K562 (cell line): Measurements from ENCODE around the gene TMEM184A. TPM values are rescaled to one million over a fixed set of nuclear protein-coding genes. Genes with fewer than 3 reads are reported as not detected.

Experiments used
- ARID2 ChIP-seq: fragments of 450-650 bp; IDR thresholded peaks from 2 replicates; pipeline ENCODE4 v1.6.1; 2017; ENCODE audit warnings: antibody characterized with exemption, mild to moderate bottlenecking
- CC2D1A ChIP-seq: fragments of 450-650 bp; IDR thresholded peaks from 2 replicates; pipeline ENCODE4 v1.6.1; 2017; ENCODE audit warnings: mild to moderate bottlenecking
- CEBPG ChIP-seq, 3 experiments: fragments of 200-800 bp in 1 of 3; sonication (Bioruptor generic) in 1 of 3; sonication (generic) in 1 of 3; formaldehyde crosslinking in 1 of 3; IDR thresholded peaks in 2 of 3; conservative IDR thresholded peaks in 1 of 3; 2 replicates each; pipeline versions ENCODE4 v1.6.1 to v1.8.0; 2016 to 2022; ENCODE audit warnings: missing compliant biosample characterization in 2 of 3, missing genetic modification characterization in 2 of 3, mild to moderate bottlenecking in 1 of 3, missing genetic modification reagents in 1 of 3
- FIP1L1 ChIP-seq: fragments of 200-400 bp; formaldehyde crosslinking; IDR thresholded peaks from 2 replicates; pipeline ENCODE4 v1.6.1; 2018; ENCODE audit warnings: mild to moderate bottlenecking, low read depth, low read length; ENCODE audit not compliant: poor library complexity, severe bottlenecking
- GTF2A2 ChIP-seq: IDR thresholded peaks from 2 replicates; pipeline ENCODE4 v1.6.1; 2016; ENCODE audit warnings: mild to moderate bottlenecking, missing genetic modification characterization, missing compliant biosample characterization
- HNRNPH1 ChIP-seq: fragments of 200-400 bp; formaldehyde crosslinking; optimal IDR thresholded peaks from 2 replicates; pipeline ENCODE3; 2017; ENCODE audit warnings: low read depth, mild to moderate bottlenecking, low read length, moderate library complexity
- KAT2B ChIP-seq: IDR thresholded peaks from one replicate; pipeline ENCODE4 v1.6.1; 2012; ENCODE audit warnings: low read depth, mild to moderate bottlenecking, control low read depth, inconsistent platforms, low read length, moderate library complexity
- PHB ChIP-seq: fragments of 250-450 bp; sonication (Bioruptor Pico); IDR thresholded peaks from 2 replicates; pipeline ENCODE4 v1.5.0; 2021
- RBBP5 ChIP-seq: fragments of 200-600 bp; sonication (generic); IDR thresholded peaks from 2 replicates; pipeline ENCODE4 v1.6.1; 2012; ENCODE audit warnings: borderline replicate concordance, mild to moderate bottlenecking, low read length, control low read depth, inconsistent platforms; ENCODE audit not compliant: insufficient read depth, poor library complexity, severe bottlenecking
- RBM14 ChIP-seq: fragments of 200-400 bp; formaldehyde crosslinking; IDR thresholded peaks from 2 replicates; pipeline ENCODE4 v1.6.1; 2018; ENCODE audit warnings: low read depth, mild to moderate bottlenecking, low read length, moderate library complexity, borderline replicate concordance; ENCODE audit not compliant: insufficient read depth
- RBM17 ChIP-seq: fragments of 200-400 bp; formaldehyde crosslinking; IDR thresholded peaks from 2 replicates; pipeline ENCODE4 v1.6.1; 2017; ENCODE audit warnings: low read depth, mild to moderate bottlenecking, low read length, borderline replicate concordance
- RCOR1 ChIP-seq, 2 experiments: IDR thresholded peaks; 2 replicates each; pipeline ENCODE4 v1.6.1; 2012; ENCODE audit warnings: low read depth in 2 of 2, low read length in 2 of 2, borderline replicate concordance in 1 of 2, improper control_type of control experiment in 1 of 2
- SIX5 ChIP-seq, 2 experiments: IDR thresholded peaks; 2 replicates each; pipeline ENCODE4 v1.6.1; 2011; ENCODE audit warnings: low read length in 2 of 2, borderline replicate concordance in 1 of 2, low read depth in 1 of 2, mild to moderate bottlenecking in 1 of 2, moderate library complexity in 1 of 2; ENCODE audit not compliant: insufficient read depth in 1 of 2
- SMARCA5 ChIP-seq: fragments of 450-650 bp; IDR thresholded peaks from 2 replicates; pipeline ENCODE4 v1.6.1; 2016
- SNIP1 ChIP-seq: fragments of 450-650 bp; IDR thresholded peaks from 2 replicates; pipeline ENCODE4 v1.7.1; 2017; ENCODE audit warnings: low read depth, mild to moderate bottlenecking
- SP2 ChIP-seq: IDR thresholded peaks from 2 replicates; pipeline ENCODE4 v1.6.1; 2011; ENCODE audit warnings: mild to moderate bottlenecking, low read depth, low read length, moderate library complexity; ENCODE audit not compliant: poor library complexity, severe bottlenecking; ENCODE audit errors: extremely low read depth
- TAF7 ChIP-seq: fragments of 450-650 bp; IDR thresholded peaks from 2 replicates; pipeline ENCODE4 v1.6.1; 2016; ENCODE audit warnings: missing genetic modification characterization, missing compliant biosample characterization
- USF2 ChIP-seq: sonication (generic); formaldehyde crosslinking; IDR thresholded peaks from 2 replicates; pipeline ENCODE4 v1.5.0; 2020; ENCODE audit warnings: missing genetic modification reagents
- XRCC5 ChIP-seq: fragments of 200-400 bp; formaldehyde crosslinking; IDR thresholded peaks from 2 replicates; pipeline ENCODE4 v1.6.1; 2017; ENCODE audit warnings: low read depth, mild to moderate bottlenecking, low read length
- ZNF239 ChIP-seq: fragments of 250-450 bp; sonication (Bioruptor Pico); IDR thresholded peaks from 2 replicates; pipeline ENCODE4 v1.4.0; 2020; ENCODE audit warnings: mild to moderate bottlenecking
- ZNF3 ChIP-seq: fragments of 250-450 bp; sonication (Bioruptor Pico); IDR thresholded peaks from 2 replicates; pipeline ENCODE4 v1.5.0; 2021; ENCODE audit warnings: mild to moderate bottlenecking, moderate library complexity
- ZNF740 ChIP-seq, 3 experiments: fragments of 200-800 bp in 1 of 3; sonication (Bioruptor generic) in 1 of 3; sonication (generic) in 1 of 3; formaldehyde crosslinking in 1 of 3; IDR thresholded peaks; 2 replicates each; pipeline versions ENCODE4 v1.6.1 to v1.8.0; 2016 to 2022; ENCODE audit warnings: mild to moderate bottlenecking in 2 of 3, missing compliant biosample characterization in 2 of 3, missing genetic modification characterization in 2 of 3, missing genetic modification reagents in 1 of 3
- polyA plus RNA-seq, 8 experiments: library from polyadenylated mRNA; depleted of rRNA in 4 of 8; stranded (reverse) in 5 of 8; unstranded in 3 of 8; fragments of >200 nt; fragmentation: Nextera tagmentation in 2 of 8; fragmentation: Illumina TruSeq in 1 of 8; extraction: Ambion mirVana in 2 of 8; extraction: Trizol in 1 of 8; gene quantifications; 2 replicates each; pipeline versions ENCODE4 v1.2.1 to v1.2.3, GENCODE V29; 2011 to 2014; ENCODE audit warnings: inconsistent platforms in 1 of 8, missing spikeins in 1 of 8
- total RNA-seq, 7 experiments: library from RNA; depleted of rRNA in 6 of 7; stranded (reverse); fragments of >200 nt in 6 of 7; fragmentation: Illumina TruSeq in 2 of 7; extraction: Trizol in 2 of 7; gene quantifications; 2 replicates each; pipeline versions ENCODE4 v1.2.1 to v1.2.3, GENCODE V29; 2011 to 2021; ENCODE audit warnings: low replicate concordance in 1 of 7
- TF ChIP-seq, protein P1 (sequence below), 2 experiments: fragments of 450-650 bp; conservative IDR thresholded peaks; 2 replicates each; pipeline ENCODE4 v1.6.1; 2017; ENCODE audit warnings: mild to moderate bottlenecking in 2 of 2, moderate library complexity in 2 of 2

TMEM184A gene
- total and polyA plus RNA-seq, 9 of the 15 experiments (the other 6 are each of a cell fraction or from before 2014, with no cell fraction given), result 0.10 to 0.18 (median 0.11) TPM; not detected in 6

- TF ChIP-seq SIX5 (IDR thresholded peaks at IDR 0.05; ENCODE audit: borderline replicate concordance in 1 of 2, insufficient read depth in 1 of 2, low read depth in 1 of 2, low read length in 2 of 2) (peak; percentile 38 to 46; a peak in 2 of 4 replicates), XRCC5 (peak; percentile 94), ZNF740 (CRISPR knock-in tag; IDR thresholded peaks at IDR 0.05) (peak; percentile 34; the same call in 1 of the 2 replicates), ZNF740 (tag; IDR thresholded peaks at IDR 0.05) (no peak), ZNF3 (CRISPR knock-in tag) (no peak), FIP1L1 (peak; percentile 97), RCOR1 (IDR thresholded peaks at IDR 0.05; ENCODE audit: borderline replicate concordance in 1 of 2, low read depth in 2 of 2, low read length in 2 of 2) (no peak), RBM14 (no peak), GTF2A2 (peak; percentile 90), RBM17 (no peak), TAF7 (tag) (peak; percentile 69; the same call in 1 of the 2 replicates), SNIP1 (no peak), ZNF239 (CRISPR knock-in tag) (peak; percentile 21; the same call in 1 of the 2 replicates), SP2 (peak; percentile 18), CEBPG (CRISPR knock-in tag; IDR thresholded peaks at IDR 0.05) (no peak), CEBPG (tag; conservative IDR thresholded peaks at IDR 0.05 in 1 of 2, IDR thresholded peaks at IDR 0.05 in 1 of 2) (no peak), ARID2 (no peak), CC2D1A (no peak), PHB (CRISPR knock-in tag) (0 out of 2 replicates have a peak, but pooled peaks have one; percentile 34), SMARCA5 (no peak), RBBP5 (peak; percentile 91), USF2 (no peak), KAT2B (no peak), HNRNPH1 (no peak)
- TF ChIP-seq, protein P1, sequence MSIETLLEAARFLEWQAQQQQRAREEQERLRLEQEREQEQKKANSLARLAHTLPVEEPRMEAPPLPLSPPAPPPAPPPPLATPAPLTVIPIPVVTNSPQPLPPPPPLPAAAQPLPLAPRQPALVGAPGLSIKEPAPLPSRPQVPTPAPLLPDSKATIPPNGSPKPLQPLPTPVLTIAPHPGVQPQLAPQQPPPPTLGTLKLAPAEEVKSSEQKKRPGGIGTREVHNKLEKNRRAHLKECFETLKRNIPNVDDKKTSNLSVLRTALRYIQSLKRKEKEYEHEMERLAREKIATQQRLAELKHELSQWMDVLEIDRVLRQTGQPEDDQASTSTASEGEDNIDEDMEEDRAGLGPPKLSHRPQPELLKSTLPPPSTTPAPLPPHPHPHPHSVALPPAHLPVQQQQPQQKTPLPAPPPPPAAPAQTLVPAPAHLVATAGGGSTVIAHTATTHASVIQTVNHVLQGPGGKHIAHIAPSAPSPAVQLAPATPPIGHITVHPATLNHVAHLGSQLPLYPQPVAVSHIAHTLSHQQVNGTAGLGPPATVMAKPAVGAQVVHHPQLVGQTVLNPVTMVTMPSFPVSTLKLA (conservative IDR thresholded peaks at IDR 0.05), result peak; percentile 73 to 89; a peak in 3 of 4 replicates
Observed at GRCh38 chr7:1569833-1570632, 14.0 kb upstream of the TMEM184A start, which contains the start of gene PSMG3 (continued).
